Cardiac fibroblast (primary cell): Measurements from ENCODE around the gene ZBTB9.

Experiments
- DNase-seq, 2 donors: peaks; one replicate each; pipeline versions ENCODE4 v3.0.0 to v3.0.0-alpha.2; 2010; ENCODE audit warnings: low read depth in 2 of 2
- H3K4me3 ChIP-seq, 2 donors: replicated peaks in 1 of 2; 1 replicate in 1 of 2; 2 replicates in 1 of 2; pipeline ENCODE4 v1.5.1; 2011; ENCODE audit warnings: low read depth in 2 of 2, low read length in 2 of 2, mild to moderate bottlenecking in 2 of 2, moderate library complexity in 1 of 2
- TF ChIP-seq, protein P1 (sequence below): IDR thresholded peaks from one replicate; pipeline ENCODE4 v1.5.1; 2011; ENCODE audit warnings: low read depth, mild to moderate bottlenecking, low read length, inconsistent platforms

ZBTB9 gene

DNA sequence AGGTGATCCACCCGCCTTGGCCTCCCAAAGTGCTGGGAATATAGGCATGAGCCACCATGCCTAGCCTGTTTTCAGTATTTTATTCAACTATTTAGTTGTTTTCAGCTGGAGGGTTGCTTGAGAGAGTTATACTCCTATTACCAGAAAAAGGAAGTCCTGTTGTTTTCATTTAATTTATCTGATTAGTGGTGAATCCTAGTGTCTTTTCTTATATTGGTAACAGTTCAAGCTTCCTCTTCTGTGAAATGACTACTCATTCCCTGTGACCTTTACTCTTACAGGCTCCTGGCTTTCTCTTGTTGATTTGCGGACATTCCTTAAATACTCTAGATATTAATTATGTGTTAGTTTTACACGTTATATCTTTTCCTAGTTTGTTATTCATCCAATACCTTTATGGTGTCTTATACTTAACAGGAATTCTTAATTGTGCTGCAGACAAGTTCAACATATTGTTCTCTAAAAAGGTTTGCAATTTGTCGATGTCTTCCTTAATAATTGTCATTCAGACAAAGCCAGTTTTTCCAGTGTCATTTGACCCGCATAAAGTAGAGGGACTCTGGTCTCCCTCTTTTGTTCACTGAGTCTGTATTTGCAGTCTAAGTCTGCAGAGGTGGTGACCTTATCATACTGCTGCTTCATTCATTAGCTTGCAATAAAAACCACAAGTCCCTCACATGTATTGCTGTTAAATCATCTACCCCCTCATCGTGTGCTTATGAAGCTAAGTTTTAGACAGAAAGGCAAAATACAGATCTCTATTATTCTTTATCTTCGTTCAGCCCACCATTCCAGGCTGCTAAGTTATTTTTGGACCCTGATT, 51.4 kb downstream of the ZBTB9 start:
- no peak overlapping the region for H3K4me3 ChIP-seq
- TF ChIP-seq, protein P1, sequence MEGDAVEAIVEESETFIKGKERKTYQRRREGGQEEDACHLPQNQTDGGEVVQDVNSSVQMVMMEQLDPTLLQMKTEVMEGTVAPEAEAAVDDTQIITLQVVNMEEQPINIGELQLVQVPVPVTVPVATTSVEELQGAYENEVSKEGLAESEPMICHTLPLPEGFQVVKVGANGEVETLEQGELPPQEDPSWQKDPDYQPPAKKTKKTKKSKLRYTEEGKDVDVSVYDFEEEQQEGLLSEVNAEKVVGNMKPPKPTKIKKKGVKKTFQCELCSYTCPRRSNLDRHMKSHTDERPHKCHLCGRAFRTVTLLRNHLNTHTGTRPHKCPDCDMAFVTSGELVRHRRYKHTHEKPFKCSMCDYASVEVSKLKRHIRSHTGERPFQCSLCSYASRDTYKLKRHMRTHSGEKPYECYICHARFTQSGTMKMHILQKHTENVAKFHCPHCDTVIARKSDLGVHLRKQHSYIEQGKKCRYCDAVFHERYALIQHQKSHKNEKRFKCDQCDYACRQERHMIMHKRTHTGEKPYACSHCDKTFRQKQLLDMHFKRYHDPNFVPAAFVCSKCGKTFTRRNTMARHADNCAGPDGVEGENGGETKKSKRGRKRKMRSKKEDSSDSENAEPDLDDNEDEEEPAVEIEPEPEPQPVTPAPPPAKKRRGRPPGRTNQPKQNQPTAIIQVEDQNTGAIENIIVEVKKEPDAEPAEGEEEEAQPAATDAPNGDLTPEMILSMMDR, result no peak
- DNase-seq, result no peak
